Renal pelvis (tissue), 12 donors: Measurements from ENCODE around the gene UBE2G2. TPM values are rescaled to one million over a fixed set of nuclear protein-coding genes. Genes with fewer than 3 reads are reported as not detected.

Experiments used
- DNase-seq: peaks from one replicate; pipeline ENCODE4 v3.0.0-alpha.2; 2013
- long read RNA-seq, 16 experiments: transcript quantifications; one replicate each; lab custom pipeline, GENCODE V29; 2026
- polyA plus RNA-seq, 3 donors: library from polyadenylated mRNA; unstranded; fragments of 120-200 nt; gene quantifications; one replicate each; pipeline ENCODE4 v1.2.1, GENCODE V29; 2013; ENCODE audit not compliant: insufficient read length in 3 of 3

The UBE2G2 gene, protein sequence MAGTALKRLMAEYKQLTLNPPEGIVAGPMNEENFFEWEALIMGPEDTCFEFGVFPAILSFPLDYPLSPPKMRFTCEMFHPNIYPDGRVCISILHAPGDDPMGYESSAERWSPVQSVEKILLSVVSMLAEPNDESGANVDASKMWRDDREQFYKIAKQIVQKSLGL
- polyA plus RNA-seq, result 100 to 1,000 TPM in 2 of 3 donors, 10 to 100 TPM in 1; 63.5 to 144 (median 125) TPM
- long read RNA-seq, donor 1, full-length matches to known transcripts, result 27 of 27 reads
- long read RNA-seq, donor 1, partial matches to known transcripts, result 0 of 27 reads
- long read RNA-seq, donor 1, other reads (novel, unspliced or antisense), result 0 of 27 reads
- long read RNA-seq, donor 2, full-length matches to known transcripts, result 18 of 18 reads
- long read RNA-seq, donor 2, partial matches to known transcripts, result 0 of 18 reads
- long read RNA-seq, donor 2, other reads (novel, unspliced or antisense), result 0 of 18 reads
- long read RNA-seq, donor 3, full-length matches to known transcripts, result 25 of 25 reads
- long read RNA-seq, donor 3, partial matches to known transcripts, result 0 of 25 reads
- long read RNA-seq, donor 3, other reads (novel, unspliced or antisense), result 0 of 25 reads
- long read RNA-seq, donor 4, full-length matches to known transcripts, result 19 of 19 reads
- long read RNA-seq, donor 4, partial matches to known transcripts, result 0 of 19 reads
- long read RNA-seq, donor 4, other reads (novel, unspliced or antisense), result 0 of 19 reads
- long read RNA-seq, donor 5, full-length matches to known transcripts, result 9 of 9 reads
- long read RNA-seq, donor 5, partial matches to known transcripts, result 0 of 9 reads
- long read RNA-seq, donor 5, other reads (novel, unspliced or antisense), result 0 of 9 reads
- long read RNA-seq, donor 6, full-length matches to known transcripts, result 39 of 39 reads
- long read RNA-seq, donor 6, partial matches to known transcripts, result 0 of 39 reads
- long read RNA-seq, donor 6, other reads (novel, unspliced or antisense), result 0 of 39 reads
- long read RNA-seq, donor 7, full-length matches to known transcripts, result 23 of 23 reads
- long read RNA-seq, donor 7, partial matches to known transcripts, result 0 of 23 reads
- long read RNA-seq, donor 7, other reads (novel, unspliced or antisense), result 0 of 23 reads
- long read RNA-seq, donor 8, full-length matches to known transcripts, result 7 of 7 reads
- long read RNA-seq, donor 8, partial matches to known transcripts, result 0 of 7 reads
- long read RNA-seq, donor 8, other reads (novel, unspliced or antisense), result 0 of 7 reads
- long read RNA-seq, donor 9, full-length matches to known transcripts, result 25 of 25 reads
- long read RNA-seq, donor 9, partial matches to known transcripts, result 0 of 25 reads
- long read RNA-seq, donor 9, other reads (novel, unspliced or antisense), result 0 of 25 reads
- long read RNA-seq, donor 10, full-length matches to known transcripts, result 34 of 34 reads
- long read RNA-seq, donor 10, partial matches to known transcripts, result 0 of 34 reads
- long read RNA-seq, donor 10, other reads (novel, unspliced or antisense), result 0 of 34 reads
- long read RNA-seq, donor 11, full-length matches to known transcripts, result 15 of 15 reads
- long read RNA-seq, donor 11, partial matches to known transcripts, result 0 of 15 reads
- long read RNA-seq, donor 11, other reads (novel, unspliced or antisense), result 0 of 15 reads
- long read RNA-seq, donor 12, full-length matches to known transcripts, result 75 of 80 reads
- long read RNA-seq, donor 12, partial matches to known transcripts, result 0 of 80 reads
- long read RNA-seq, donor 12, other reads (novel, unspliced or antisense), result 5 of 80 reads
- long read RNA-seq, donor 13, full-length matches to known transcripts, result 28 of 28 reads
- long read RNA-seq, donor 13, partial matches to known transcripts, result 0 of 28 reads
- long read RNA-seq, donor 13, other reads (novel, unspliced or antisense), result 0 of 28 reads
- long read RNA-seq, donor 14, full-length matches to known transcripts, result 45 of 45 reads
- long read RNA-seq, donor 14, partial matches to known transcripts, result 0 of 45 reads
- long read RNA-seq, donor 14, other reads (novel, unspliced or antisense), result 0 of 45 reads
- long read RNA-seq, donor 15, full-length matches to known transcripts, result 31 of 31 reads
- long read RNA-seq, donor 15, partial matches to known transcripts, result 0 of 31 reads
- long read RNA-seq, donor 15, other reads (novel, unspliced or antisense), result 0 of 31 reads
- long read RNA-seq, donor 16, full-length matches to known transcripts, result 28 of 28 reads
- long read RNA-seq, donor 16, partial matches to known transcripts, result 0 of 28 reads
- long read RNA-seq, donor 16, other reads (novel, unspliced or antisense), result 0 of 28 reads

DNA sequence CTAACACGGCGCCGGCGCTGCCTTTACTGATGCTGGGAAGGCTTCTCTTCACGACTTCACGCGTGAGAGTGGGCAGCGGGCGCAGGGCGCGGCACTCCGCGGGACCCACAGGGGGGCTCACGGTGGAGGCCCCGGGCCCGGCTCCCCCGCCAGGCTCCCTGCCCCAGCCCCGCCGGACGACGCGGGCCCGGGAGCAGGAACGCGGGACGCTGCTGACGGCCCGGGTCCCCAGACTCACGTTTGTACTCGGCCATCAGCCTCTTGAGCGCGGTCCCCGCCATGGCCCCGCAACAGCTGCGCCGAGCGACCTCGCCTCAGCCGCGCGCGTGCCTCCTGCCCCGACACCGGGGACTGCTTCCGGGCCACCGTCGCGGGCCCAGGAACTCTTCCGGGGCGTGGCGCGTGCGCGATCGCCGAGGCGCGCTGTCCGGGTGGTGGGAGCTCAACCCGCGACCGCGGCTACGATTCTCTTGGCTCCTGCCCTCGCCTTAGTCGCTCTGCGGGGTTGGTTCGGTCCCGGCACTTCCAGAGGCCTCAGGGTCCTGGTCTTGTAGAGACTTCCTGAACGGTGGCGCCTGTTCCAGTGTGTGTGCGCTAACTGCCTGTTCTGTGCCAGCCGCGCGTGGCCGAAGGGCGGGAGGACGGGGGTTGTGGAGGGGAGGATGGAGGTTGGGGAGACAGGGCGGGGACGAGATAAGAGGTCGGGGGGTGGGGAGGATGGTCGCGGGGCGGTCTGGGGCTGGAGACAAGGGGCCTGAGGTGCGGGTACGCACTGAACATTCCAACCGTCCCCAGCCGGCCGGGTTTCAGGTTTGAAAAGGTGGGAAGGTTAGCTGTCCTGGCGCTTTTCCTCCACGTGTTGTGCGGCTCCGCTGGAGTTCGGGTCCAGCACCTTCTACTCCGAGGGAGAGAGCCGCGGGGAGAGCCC lies at the start of gene UBE2G2:
Gene UBE2G2, minus strand, starts transcription at position 353 of the 928 bp plus-strand sequence. Its CDS starts 72 bp downstream, at position 281.
- DNase-seq, result peak; percentile 81

DNA sequence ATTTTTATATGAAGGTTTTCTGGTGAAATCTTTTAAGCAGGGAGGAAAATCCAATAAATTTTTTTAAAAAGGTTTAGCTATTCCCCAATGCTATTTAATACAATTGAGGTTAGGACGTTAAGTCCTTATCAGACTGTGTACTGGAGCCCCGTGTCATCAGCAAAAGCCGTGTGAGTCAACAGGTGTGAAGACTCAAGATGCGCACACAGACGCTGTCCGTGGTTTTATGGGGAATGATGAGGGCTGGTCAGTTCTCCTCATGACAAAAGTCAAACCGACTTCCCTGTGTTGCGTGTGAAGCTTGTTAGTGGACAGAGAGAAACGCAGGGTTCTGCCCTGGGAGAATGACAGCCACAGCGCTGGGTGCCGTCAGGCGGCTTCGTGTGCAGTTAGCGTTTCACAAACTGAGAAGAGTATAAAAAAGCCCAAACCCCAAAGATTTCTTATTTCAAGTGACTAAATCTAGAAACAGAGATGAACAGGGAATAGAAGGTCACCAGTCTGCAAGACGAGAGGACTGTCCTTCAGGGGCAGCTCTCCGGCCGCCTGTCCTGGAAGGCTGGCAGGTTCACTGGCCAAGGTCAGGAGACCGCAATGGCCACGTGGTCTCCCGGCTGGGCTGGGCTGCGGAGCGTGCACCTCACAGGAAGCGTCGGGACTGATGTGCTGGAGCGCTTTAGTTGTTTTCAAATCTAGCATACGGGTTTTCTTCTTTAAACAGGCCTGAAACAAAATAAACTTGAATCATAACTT lies 49.5 kb upstream of the UBE2G2 start:
- no peak for DNase-seq

DNA sequence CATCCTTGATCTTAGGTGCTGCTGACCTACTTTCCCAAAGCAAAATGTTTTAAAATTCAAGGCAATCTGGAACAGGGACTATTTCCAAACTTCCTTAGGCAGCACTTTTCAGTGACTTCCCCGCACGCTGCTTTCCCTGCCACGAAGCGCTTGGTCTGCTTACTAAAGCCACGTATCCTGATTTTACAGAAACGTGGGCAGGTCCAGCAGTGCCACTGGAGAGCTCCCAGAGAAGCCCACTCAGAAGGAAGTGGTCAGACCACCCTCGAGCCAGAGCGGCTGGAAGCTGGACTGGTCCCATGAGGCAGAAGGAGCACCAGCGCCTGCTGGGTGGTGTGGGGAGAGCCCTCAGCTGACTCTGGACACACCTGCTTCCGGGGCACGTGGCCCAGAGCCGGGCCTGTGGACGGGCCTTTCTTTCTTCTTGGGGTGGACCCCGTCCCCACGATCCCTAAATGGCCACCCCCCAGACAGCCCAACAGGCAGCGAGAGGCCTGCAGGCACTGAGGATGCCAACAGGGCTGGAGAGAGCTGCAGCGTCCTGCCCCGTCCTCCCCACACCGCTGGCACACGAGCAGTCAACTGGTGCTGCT lies 48.7 kb upstream of the UBE2G2 start:
- no peak for DNase-seq

DNA sequence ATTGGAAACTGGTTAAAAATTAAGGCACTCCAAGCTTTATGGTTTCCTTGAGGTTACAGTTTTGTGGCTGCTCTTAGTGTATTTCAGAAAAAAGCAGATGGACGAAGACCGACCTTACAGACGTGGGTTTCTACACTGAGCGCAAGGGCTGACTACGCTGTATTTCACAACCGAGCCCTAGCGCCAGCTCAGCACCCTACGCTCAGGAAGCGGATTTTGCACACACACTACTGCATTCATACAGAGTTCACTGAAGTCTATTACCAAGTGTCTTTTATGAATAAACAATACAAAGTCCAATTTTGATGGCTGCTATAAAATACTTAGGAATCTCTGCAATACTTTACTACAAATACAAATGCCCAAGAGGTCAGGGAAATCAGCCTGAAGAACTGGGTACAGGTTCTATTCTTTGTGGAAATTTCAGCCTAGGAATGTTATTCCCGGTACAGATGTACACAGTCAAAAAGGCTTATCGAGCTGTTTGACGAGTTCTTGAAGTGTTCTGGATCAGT lies 48.1 kb upstream of the UBE2G2 start:
- DNase-seq, result no peak

DNA sequence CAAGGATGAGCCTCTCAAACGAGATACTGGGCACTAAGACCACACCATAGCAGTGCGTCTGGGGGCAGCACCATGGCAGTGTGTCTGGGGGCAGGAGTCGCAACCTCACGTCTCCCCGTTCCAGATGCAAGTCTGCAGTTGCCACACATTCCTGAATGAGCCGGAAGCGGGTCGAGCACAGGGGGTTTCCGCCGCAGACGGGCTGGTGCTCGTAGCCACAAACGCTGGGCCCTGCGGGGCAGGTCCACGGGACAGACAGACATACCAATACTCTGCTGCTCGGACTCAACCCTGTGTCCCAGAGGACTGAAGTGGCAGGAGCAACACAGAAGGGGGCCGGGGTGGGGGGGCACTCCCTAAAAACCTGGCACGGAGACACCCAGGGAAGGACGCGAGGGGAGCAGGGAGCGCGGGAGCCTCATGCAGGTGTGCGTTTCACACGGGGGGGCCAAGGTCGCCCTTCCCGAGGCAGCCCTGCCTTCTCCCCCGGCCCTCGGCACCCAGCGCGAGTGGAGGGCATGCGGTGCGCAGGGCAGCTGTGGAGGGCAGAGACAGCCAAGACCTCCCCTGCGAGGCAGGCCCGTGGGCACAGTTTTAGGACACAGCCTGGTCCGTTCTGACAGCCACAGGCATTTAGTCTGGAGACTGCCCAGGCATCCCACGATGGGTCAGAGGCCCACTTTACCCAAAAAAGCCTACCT lies 47.4 kb upstream of the UBE2G2 start:
- DNase-seq, result no peak

DNA sequence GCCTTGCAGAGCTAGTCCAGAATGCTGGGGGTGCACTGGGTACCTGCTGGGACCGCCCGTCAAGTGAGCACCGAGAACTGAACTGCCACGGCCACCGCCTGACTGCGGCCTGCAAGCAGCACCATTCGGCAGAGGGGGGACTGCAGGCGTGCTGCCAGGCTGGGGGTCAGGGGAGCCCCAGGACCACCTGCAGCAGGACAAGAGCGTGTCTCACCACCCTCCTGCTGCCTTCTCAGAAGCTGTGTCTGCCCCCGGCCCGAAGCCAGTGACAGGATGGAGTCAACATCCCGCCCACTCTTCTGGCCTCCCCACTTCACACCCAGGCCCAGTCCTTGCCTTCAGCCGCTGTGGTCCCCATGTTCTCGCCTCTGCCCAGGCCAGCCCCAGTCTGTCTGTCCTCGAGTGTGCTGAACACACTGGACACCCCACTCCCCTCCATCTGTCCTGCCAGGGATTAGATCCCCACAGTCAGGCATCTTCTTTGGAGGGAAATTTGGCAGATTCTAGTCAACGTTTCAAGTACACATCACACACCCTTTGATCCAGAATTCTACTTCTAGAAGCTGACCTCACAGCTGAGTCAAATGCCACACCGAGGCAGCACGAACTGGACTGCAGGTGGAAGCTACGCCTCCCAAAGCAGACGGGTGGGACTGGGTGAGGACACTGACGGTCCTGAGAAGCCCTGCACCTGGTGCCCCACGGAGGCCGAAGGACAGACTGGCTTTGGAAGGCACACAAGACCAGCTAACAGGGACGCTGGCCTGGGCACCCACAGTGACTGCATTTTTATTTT lies 45.8 kb upstream of the UBE2G2 start:
- DNase-seq, result no peak

DNA sequence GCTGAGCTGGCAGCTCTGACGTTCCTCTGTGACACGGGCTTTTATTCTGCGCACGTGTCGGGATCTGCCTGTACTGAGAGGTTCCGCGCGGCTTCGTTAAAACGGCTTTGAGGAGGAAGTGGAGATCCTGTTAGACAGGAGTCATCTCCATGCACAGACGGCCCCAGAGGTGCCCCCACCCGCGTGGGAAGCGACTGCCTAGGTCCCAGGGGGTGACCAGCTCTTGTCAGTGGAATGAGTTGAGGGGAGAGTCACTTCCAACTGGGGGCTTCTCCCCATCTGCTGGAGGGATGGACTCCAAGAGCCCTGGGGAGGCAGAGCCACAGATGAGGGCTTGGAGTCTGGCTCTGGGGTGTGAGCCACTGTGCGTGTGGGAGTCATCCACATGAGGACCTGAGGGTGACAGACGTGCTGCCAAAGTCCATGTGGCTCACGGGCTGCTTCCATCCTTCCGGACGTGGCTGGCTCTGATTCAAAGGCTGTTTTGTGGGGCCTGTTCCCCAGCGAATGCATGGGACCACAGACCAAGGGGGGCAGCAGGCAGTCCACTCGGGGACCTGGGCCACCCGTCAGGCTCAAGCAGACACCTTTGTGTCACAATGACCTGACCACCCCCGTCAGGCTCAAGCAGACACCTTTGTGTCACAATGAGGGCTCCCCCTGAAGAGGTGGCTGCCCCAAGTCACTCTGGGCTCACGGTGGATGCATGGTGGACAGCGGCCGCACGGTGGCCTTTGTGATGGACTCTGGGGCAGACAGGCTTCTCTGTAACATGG lies 45.1 kb upstream of the UBE2G2 start:
- DNase-seq, result no peak

DNA sequence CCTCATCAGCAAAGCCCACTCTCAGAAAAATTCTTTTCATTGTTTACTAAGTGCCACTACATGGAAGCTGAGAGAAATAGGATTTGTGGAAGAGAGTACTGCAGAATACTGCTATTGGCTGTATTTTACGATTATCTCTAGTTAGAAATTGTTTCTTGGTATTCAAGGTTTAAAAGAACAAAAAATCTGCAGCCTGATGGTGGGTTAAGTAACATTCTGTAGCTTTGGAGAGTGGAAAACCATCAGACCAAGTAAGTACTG lies 44.5 kb upstream of the UBE2G2 start:
- DNase-seq, result no peak

DNA sequence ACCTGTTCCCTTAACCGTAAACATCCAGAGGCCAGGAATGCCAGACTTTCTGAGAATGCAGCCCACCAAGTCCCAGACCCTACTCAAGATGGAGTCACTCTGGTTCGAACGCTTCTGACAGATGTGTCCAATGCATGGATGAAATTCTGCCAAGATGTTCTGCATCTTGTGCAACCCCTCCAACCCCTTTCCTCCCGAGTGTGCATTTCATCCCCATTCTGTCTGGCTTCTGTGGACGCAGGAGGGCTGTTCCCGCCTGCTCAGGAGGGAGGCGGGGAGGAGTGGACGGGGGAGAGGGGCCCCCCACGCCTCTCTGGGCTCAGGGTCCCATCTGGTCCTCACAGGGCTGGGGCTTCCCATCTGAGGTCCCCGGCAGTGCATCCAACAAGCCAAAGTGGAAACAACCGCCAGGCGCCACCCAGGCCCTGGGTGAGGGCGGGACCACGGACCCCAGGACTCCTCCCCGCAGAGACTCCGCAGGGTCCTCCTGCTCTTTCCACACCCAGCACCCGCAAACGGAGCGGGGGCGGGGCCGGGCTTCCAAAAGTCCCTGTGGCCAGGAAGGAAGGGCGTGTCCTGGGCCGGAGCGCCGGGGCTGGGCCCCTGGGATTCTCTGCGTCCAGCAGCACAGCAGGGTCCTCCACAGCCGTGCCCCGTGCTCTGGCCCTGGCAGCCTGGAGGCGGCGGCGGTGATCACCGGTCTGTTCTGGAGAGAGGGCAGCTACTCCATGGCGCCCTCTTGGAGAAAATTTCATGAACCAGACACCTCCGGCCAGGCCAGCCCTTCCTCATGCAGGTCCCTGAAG lies 44.0 kb upstream of the UBE2G2 start:
- peak; percentile 62 for DNase-seq

DNA sequence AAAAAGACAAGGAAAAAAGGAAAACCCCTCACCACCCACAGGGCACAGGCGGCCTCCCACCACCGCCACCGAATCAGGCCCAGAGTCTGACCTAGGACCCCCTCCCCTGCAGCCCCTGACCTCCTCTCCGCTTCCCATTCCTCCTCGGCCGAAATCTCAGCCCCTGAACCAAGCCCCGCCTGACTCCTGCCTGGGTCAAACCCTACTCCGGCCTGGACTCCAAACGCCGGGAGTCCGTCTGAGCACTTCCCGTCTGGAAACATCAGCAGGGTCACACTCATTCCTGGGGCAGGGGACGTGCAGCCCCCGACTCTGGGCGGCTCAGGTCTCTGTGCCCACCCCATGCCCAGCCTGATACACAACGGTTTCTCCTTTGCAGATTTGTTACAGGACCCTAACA lies 42.6 kb upstream of the UBE2G2 start:
- DNase-seq, result no peak

DNA sequence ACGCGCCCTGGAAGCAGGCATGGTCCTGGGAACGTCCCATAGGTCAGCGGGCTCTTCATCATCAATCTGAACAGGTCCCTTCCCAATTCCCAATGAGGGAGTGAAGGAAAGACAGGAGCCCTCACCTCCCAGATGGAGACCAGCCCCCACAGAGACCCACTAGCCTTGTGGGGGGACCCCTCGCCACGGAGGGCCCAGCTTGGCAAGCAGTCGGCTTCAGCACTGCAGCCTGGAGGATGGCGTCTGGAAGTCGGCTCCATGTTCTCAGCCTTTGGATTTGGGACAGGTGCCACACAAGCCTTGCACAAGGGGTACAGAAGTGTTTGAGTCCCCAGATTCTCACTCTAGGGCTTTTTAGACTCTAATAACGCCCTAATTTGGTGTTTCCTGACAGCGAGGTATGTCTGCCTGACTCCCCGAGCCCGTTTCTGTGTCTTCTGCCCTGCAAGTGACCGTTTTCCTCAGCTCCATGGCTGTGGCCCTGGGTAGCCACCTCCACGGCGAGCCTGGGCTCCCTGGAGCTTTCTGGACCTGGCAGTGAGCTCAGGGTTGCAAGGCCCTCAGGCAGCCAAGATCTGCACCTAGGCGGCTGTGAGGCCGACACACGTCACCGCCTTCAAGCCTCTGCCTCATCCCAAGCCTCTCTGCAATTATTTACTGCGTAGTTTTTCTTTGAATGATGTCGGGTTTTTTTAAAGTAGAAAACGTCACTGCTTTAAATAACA lies 41.3 kb upstream of the UBE2G2 start:
- DNase-seq, result no peak

DNA sequence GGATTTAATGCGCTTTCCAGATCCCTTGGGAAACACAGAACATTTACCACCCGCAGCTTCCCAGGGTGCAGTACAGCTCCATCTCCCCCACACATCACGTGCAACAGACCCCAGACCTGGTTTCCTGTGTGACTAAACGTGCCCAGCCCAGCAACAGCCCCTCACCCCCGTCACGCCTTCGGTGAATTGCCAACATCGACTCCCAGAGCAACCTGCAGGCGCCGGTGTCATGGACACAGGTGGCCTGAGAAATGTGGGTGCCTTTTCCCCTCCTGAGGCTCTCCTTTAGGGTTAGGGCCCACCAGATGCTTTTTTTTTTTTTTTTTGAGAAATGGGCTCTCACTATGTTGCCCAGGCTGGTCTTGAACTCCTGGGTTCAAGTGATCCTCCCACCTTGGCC lies 40.5 kb upstream of the UBE2G2 start:
- no peak for DNase-seq

DNA sequence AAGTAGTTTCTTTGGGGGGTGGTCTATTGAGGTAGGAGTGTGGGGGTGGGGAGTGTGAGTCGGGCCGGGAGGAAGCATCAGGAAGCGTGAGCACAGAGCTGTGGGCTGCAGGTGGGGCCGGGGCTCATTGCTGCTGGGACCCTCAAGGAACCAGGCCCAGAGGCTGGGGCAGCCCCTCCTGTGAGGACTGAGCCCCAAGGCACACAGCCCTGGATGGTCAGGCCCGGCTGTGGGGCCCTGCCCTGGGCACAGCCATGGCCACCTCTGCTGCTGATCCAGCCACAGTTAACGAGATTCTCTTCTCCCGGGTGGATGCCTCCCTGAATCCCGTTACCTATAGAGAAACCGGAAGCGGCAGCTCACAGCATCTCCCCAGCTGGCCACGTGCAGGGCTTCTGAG lies 39.2 kb upstream of the UBE2G2 start:
- no peak for DNase-seq

DNA sequence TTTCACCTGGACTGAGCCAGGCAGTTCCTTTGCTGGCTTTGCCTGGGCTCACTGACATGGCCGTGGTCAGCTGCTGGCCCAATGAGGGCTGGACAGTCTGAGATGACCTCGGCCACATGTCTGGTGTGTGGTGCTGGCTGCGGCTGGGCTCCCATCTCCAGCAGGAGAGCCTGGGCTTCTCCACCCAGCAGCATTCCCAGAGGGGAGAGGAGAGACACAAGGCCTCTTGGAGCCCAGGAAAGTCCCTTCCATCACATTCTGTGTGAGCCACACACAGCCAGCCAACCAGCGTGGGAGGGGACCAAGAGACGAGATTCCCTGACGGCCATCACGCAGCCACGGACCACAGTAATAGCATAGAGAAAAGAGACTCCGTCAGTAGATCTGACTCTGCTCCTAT lies 37.3 kb upstream of the UBE2G2 start:
- no peak for DNase-seq
